ENCODE measurements around the gene CTSH. TPM values are rescaled to one million over a fixed set of nuclear protein-coding genes. Genes with fewer than 3 reads are reported as not detected.

The CTSH gene
- total RNA-seq, 1 experiment from 2014 or later: 327 TPM

- H3K4me1 Mint-ChIP-seq (ENCODE audit: low read depth, unreplicated experiment): no peaks in the 10 kb centered on the region
- no peaks in the 10 kb centered on the region for H3K27me3 Mint-ChIP-seq (ENCODE audit: unreplicated experiment)
- intact Hi-C loops (cut with micrococcal nuclease; ENCODE audit: unreplicated experiment): no loop called here
- H3K36me3 Mint-ChIP-seq (ENCODE audit: insufficient read depth, unreplicated experiment): peaks cover 98% of the 10 kb centered on the region
- no peaks in the 10 kb centered on the region for H3K9me3 Mint-ChIP-seq (ENCODE audit: low read depth, unreplicated experiment)
- no TSS peak for BruUV-seq (replicated peaks)
- H3K4me3 Mint-ChIP-seq (ENCODE audit: low read depth, unreplicated experiment): no peak overlapping the region
- CTCF ChIA-PET: no interaction called here
- no peak for DNase-seq
- H3K27ac Mint-ChIP-seq (ENCODE audit: unreplicated experiment): no peak overlapping the region
- no peak for TF ChIP-seq CTCF (IDR thresholded peaks at IDR 0.05; ENCODE audit: unreplicated experiment)
Measured at GRCh38 chr15:78895471-78895870, 49.4 kb downstream of the CTSH start.

- CTCF ChIA-PET: no interaction called here
- DNase-seq: no peak
- no peak for TF ChIP-seq CTCF (IDR thresholded peaks at IDR 0.05; ENCODE audit: unreplicated experiment)
- no TSS peak for BruUV-seq (replicated peaks)
- Mint-ChIP-seq H3K36me3 (ENCODE audit: insufficient read depth, unreplicated experiment) (peaks cover 96% of the 10 kb centered on the region), H3K9me3 (ENCODE audit: low read depth, unreplicated experiment) (no peaks in the 10 kb centered on the region), H3K27ac (ENCODE audit: unreplicated experiment) (no peak overlapping the region), H3K27me3 (ENCODE audit: unreplicated experiment) (no peaks in the 10 kb centered on the region), H3K4me1 (ENCODE audit: low read depth, unreplicated experiment) (no peaks in the 10 kb centered on the region), H3K4me3 (ENCODE audit: low read depth, unreplicated experiment) (no peak overlapping the region)
- intact Hi-C loops (cut with micrococcal nuclease; ENCODE audit: unreplicated experiment): no loop called here
Measured at GRCh38 chr15:78893538-78893937, 51.3 kb downstream of the CTSH start.

- DNase-seq: no peak
- no peaks in the 10 kb centered on the region for H3K9me3 Mint-ChIP-seq (ENCODE audit: low read depth, unreplicated experiment)
- no peak overlapping the region for H3K27ac Mint-ChIP-seq (ENCODE audit: unreplicated experiment)
- no peaks in the 10 kb centered on the region for H3K4me1 Mint-ChIP-seq (ENCODE audit: low read depth, unreplicated experiment)
- intact Hi-C loops (cut with micrococcal nuclease; ENCODE audit: unreplicated experiment): no loop called here
- no peak for TF ChIP-seq CTCF (IDR thresholded peaks at IDR 0.05; ENCODE audit: unreplicated experiment)
- H3K27me3 Mint-ChIP-seq (ENCODE audit: unreplicated experiment): no peaks in the 10 kb centered on the region
- CTCF ChIA-PET: no interaction called here
- no peak overlapping the region for H3K4me3 Mint-ChIP-seq (ENCODE audit: low read depth, unreplicated experiment)
- BruUV-seq (replicated peaks): no TSS peak
- peaks cover 95% of the 10 kb centered on the region for H3K36me3 Mint-ChIP-seq (ENCODE audit: insufficient read depth, unreplicated experiment)
Measured at GRCh38 chr15:78889000-78889399, 55.8 kb downstream of the CTSH start.

- no peak for TF ChIP-seq CTCF (IDR thresholded peaks at IDR 0.05; ENCODE audit: unreplicated experiment)
- Mint-ChIP-seq H3K27me3 (ENCODE audit: unreplicated experiment) (no peaks in the 10 kb centered on the region), H3K9me3 (ENCODE audit: low read depth, unreplicated experiment) (no peaks in the 10 kb centered on the region), H3K4me3 (ENCODE audit: low read depth, unreplicated experiment) (peak overlapping the region; percentile 19), H3K27ac (ENCODE audit: unreplicated experiment) (peak overlapping the region; percentile 15), H3K36me3 (ENCODE audit: insufficient read depth, unreplicated experiment) (peaks cover 74% of the 10 kb centered on the region), H3K4me1 (ENCODE audit: low read depth, unreplicated experiment) (peaks cover 22% of the 10 kb centered on the region)
- CTCF ChIA-PET: no interaction called here
- intact Hi-C loops (cut with micrococcal nuclease; ENCODE audit: unreplicated experiment): loop anchor here (2.0 kb wide), 1 partner anchor 17 kb away; no protein-coding TSS in a partner anchor
- DNase-seq: no peak
- no TSS peak for BruUV-seq (replicated peaks)
Measured at GRCh38 chr15:78881681-78882080, 63.2 kb downstream of the CTSH start.

All from Calu3 (cell line).